ENCODE results near the gene MYO16. TPM values are rescaled to one million over a fixed set of nuclear protein-coding genes. Genes with fewer than 3 reads are reported as not detected.

MYO16 gene
- total and polyA plus RNA-seq, 4 experiments from 2014 or later, result 0.54 to 14.9 (median 6.3) TPM

- H3K27me3 Mint-ChIP-seq, result no peaks in the 10 kb centered on the region
- no peak overlapping the region for H3K4me3 ChIP-seq (ENCODE audit: low read length in 2 of 2)
- no peak for DNase-seq
- H3K4me1 ChIP-seq (ENCODE audit: insufficient read depth, low read length), result no peaks in the 10 kb centered on the region
- no peaks in the 10 kb centered on the region for H3K4me1 Mint-ChIP-seq
- no peaks in the 10 kb centered on the region for H3K36me3 ChIP-seq (ENCODE audit: insufficient read depth, low read length)
- no peaks in the 10 kb centered on the region for H3K27me3 ChIP-seq (ENCODE audit: insufficient read depth, low read length)
- CTCF ChIA-PET (ENCODE audit: partially characterized antibody), result no interaction called here
- POLR2A ChIA-PET (ENCODE audit: partially characterized antibody), result no interaction called here
- H3K4me3 Mint-ChIP-seq, result no peak overlapping the region
- H3K36me3 Mint-ChIP-seq, result peaks cover 0 to 2% of the 10 kb centered on the region in 2 donors
- no peaks in the 10 kb centered on the region for H3K9me3 Mint-ChIP-seq
- intact Hi-C loops (cut with micrococcal nuclease), result no loop called here
- no peaks in the 10 kb centered on the region for H3K9me3 ChIP-seq (ENCODE audit: control insufficient read depth in 1 of 2, low read length in 2 of 2)
- no peak overlapping the region for H3K27ac Mint-ChIP-seq
- no peak overlapping the region for H3K27ac ChIP-seq (ENCODE audit: low read depth, low read length)
Measured at GRCh38 chr13:109128121-109128520, 498.7 kb downstream of the MYO16 start.

GRCh38 chr13:109130093-109130835, 500.9 kb downstream of the MYO16 start:
- no peak overlapping the region for H3K27ac ChIP-seq (ENCODE audit: low read depth, low read length)
- ChIA-PET CTCF (ENCODE audit: partially characterized antibody) (no interaction called here), POLR2A (ENCODE audit: partially characterized antibody) (interaction anchor here (1.0 kb wide), 1 partner anchor 16 kb away, joined by 3 read pairs; no protein-coding TSS in a partner anchor)
- H3K27me3 ChIP-seq (ENCODE audit: insufficient read depth, low read length), result no peaks in the 10 kb centered on the region
- no peaks in the 10 kb centered on the region for H3K27me3 Mint-ChIP-seq
- H3K27ac Mint-ChIP-seq, result no peak overlapping the region
- H3K9me3 Mint-ChIP-seq, result no peaks in the 10 kb centered on the region
- H3K9me3 ChIP-seq (ENCODE audit: control insufficient read depth in 1 of 2, low read length in 2 of 2), result no peaks in the 10 kb centered on the region
- peaks cover 0 to 2% of the 10 kb centered on the region in 2 donors for H3K36me3 Mint-ChIP-seq
- no peaks in the 10 kb centered on the region for H3K4me1 Mint-ChIP-seq
- intact Hi-C loops (cut with micrococcal nuclease), result no loop called here
- no peaks in the 10 kb centered on the region for H3K36me3 ChIP-seq (ENCODE audit: insufficient read depth, low read length)
- DNase-seq, result no peak
- H3K4me3 ChIP-seq (ENCODE audit: low read length in 2 of 2), result no peak overlapping the region
- H3K4me3 Mint-ChIP-seq, result no peak overlapping the region
- H3K4me1 ChIP-seq (ENCODE audit: insufficient read depth, low read length), result no peaks in the 10 kb centered on the region

GRCh38 chr13:109131698-109132257, 502.4 kb downstream of the MYO16 start:
- intact Hi-C loops (cut with micrococcal nuclease), result no loop called here
- no peaks in the 10 kb centered on the region for H3K4me1 ChIP-seq (ENCODE audit: insufficient read depth, low read length)
- Mint-ChIP-seq H3K27ac (no peak overlapping the region), H3K36me3 (no peaks in the 10 kb centered on the region), H3K27me3 (no peaks in the 10 kb centered on the region), H3K4me3 (no peak overlapping the region), H3K4me1 (no peaks in the 10 kb centered on the region), H3K9me3 (no peaks in the 10 kb centered on the region)
- ChIA-PET POLR2A (ENCODE audit: partially characterized antibody) (no interaction called here), CTCF (ENCODE audit: partially characterized antibody) (no interaction called here)
- H3K4me3 ChIP-seq (ENCODE audit: low read length in 2 of 2), result no peak overlapping the region
- no peak for DNase-seq
- no peak overlapping the region for H3K27ac ChIP-seq (ENCODE audit: low read depth, low read length)
- no peaks in the 10 kb centered on the region for H3K27me3 ChIP-seq (ENCODE audit: insufficient read depth, low read length)
- no peaks in the 10 kb centered on the region for H3K36me3 ChIP-seq (ENCODE audit: insufficient read depth, low read length)
- no peaks in the 10 kb centered on the region for H3K9me3 ChIP-seq (ENCODE audit: control insufficient read depth in 1 of 2, low read length in 2 of 2)

- CTCF ChIA-PET (ENCODE audit: partially characterized antibody), result no interaction called here
- H3K27ac Mint-ChIP-seq, result no peak overlapping the region
Measured at GRCh38 chr13:109135018-109135417, 505.6 kb downstream of the MYO16 start.

GRCh38 chr13:109136873-109137272, 507.5 kb downstream of the MYO16 start:
- H3K4me1 ChIP-seq (ENCODE audit: insufficient read depth, low read length), result no peaks in the 10 kb centered on the region
- H3K36me3 Mint-ChIP-seq, result no peaks in the 10 kb centered on the region
- H3K36me3 ChIP-seq (ENCODE audit: insufficient read depth, low read length), result no peaks in the 10 kb centered on the region
- intact Hi-C loops (cut with micrococcal nuclease), result no loop called here
- POLR2A ChIA-PET (ENCODE audit: partially characterized antibody), result no interaction called here
- no peak overlapping the region for H3K4me3 Mint-ChIP-seq
- no peak overlapping the region for H3K27ac ChIP-seq (ENCODE audit: low read depth, low read length)
- CTCF ChIA-PET (ENCODE audit: partially characterized antibody), result no interaction called here
- H3K27me3 ChIP-seq (ENCODE audit: insufficient read depth, low read length), result no peaks in the 10 kb centered on the region
- H3K27ac Mint-ChIP-seq, result no peak overlapping the region
- no peaks in the 10 kb centered on the region for H3K9me3 ChIP-seq (ENCODE audit: control insufficient read depth in 1 of 2, low read length in 2 of 2)
- no peak for DNase-seq
- no peak overlapping the region for H3K4me3 ChIP-seq (ENCODE audit: low read length in 2 of 2)
- H3K4me1 Mint-ChIP-seq, result no peaks in the 10 kb centered on the region
- H3K9me3 Mint-ChIP-seq, result peaks cover 0 to 1% (median 0%) of the 10 kb centered on the region in 8 donors
- H3K27me3 Mint-ChIP-seq, result peaks cover 7 to 8% of the 10 kb centered on the region in 2 donors

More at GRCh38 chr13:109135018-109135417, 505.6 kb downstream of the MYO16 start:
- Histone ChIP-seq H3K4me1 (ENCODE audit: insufficient read depth, low read length) (no peaks in the 10 kb centered on the region), H3K27ac (ENCODE audit: low read depth, low read length) (no peak overlapping the region), H3K27me3 (ENCODE audit: insufficient read depth, low read length) (no peaks in the 10 kb centered on the region), H3K4me3 (ENCODE audit: low read length in 2 of 2) (no peak overlapping the region), H3K36me3 (ENCODE audit: insufficient read depth, low read length) (no peaks in the 10 kb centered on the region), H3K9me3 (ENCODE audit: control insufficient read depth in 1 of 2, low read length in 2 of 2) (no peaks in the 10 kb centered on the region)
- POLR2A ChIA-PET (ENCODE audit: partially characterized antibody), result no interaction called here
- no peaks in the 10 kb centered on the region for H3K36me3 Mint-ChIP-seq
- intact Hi-C loops (cut with micrococcal nuclease), result no loop called here
- peaks cover 0 to 1% (median 0%) of the 10 kb centered on the region in 8 donors for H3K9me3 Mint-ChIP-seq
- H3K4me3 Mint-ChIP-seq, result no peak overlapping the region
- no peak for DNase-seq
- peaks cover 4 to 6% of the 10 kb centered on the region in 2 donors for H3K27me3 Mint-ChIP-seq
- H3K4me1 Mint-ChIP-seq, result no peaks in the 10 kb centered on the region

- no peaks in the 10 kb centered on the region for H3K36me3 Mint-ChIP-seq
- ChIA-PET CTCF (ENCODE audit: partially characterized antibody) (no interaction called here), POLR2A (ENCODE audit: partially characterized antibody) (no interaction called here)
- H3K27me3 Mint-ChIP-seq, result peaks cover 12 to 17% of the 10 kb centered on the region in 2 donors
- H3K9me3 Mint-ChIP-seq, result peaks cover 0 to 1% (median 0%) of the 10 kb centered on the region in 8 donors
- H3K27ac ChIP-seq (ENCODE audit: low read depth, low read length), result no peak overlapping the region
- no peaks in the 10 kb centered on the region for H3K4me1 ChIP-seq (ENCODE audit: insufficient read depth, low read length)
- no peaks in the 10 kb centered on the region for H3K27me3 ChIP-seq (ENCODE audit: insufficient read depth, low read length)
- no peaks in the 10 kb centered on the region for H3K4me1 Mint-ChIP-seq
- H3K36me3 ChIP-seq (ENCODE audit: insufficient read depth, low read length), result no peaks in the 10 kb centered on the region
- DNase-seq, result no peak
- H3K27ac Mint-ChIP-seq, result no peak overlapping the region
- no peak overlapping the region for H3K4me3 Mint-ChIP-seq
- no peaks in the 10 kb centered on the region for H3K9me3 ChIP-seq (ENCODE audit: control insufficient read depth in 1 of 2, low read length in 2 of 2)
- intact Hi-C loops (cut with micrococcal nuclease), result no loop called here
- no peak overlapping the region for H3K4me3 ChIP-seq (ENCODE audit: low read length in 2 of 2)
Measured at GRCh38 chr13:109139346-109139745, 509.9 kb downstream of the MYO16 start.

- Histone ChIP-seq H3K36me3 (ENCODE audit: insufficient read depth, low read length) (no peaks in the 10 kb centered on the region), H3K4me3 (ENCODE audit: low read length in 2 of 2) (no peak overlapping the region), H3K27me3 (ENCODE audit: insufficient read depth, low read length) (no peaks in the 10 kb centered on the region), H3K27ac (ENCODE audit: low read depth, low read length) (no peak overlapping the region), H3K9me3 (ENCODE audit: control insufficient read depth in 1 of 2, low read length in 2 of 2) (no peaks in the 10 kb centered on the region), H3K4me1 (ENCODE audit: insufficient read depth, low read length) (no peaks in the 10 kb centered on the region)
- no peak for DNase-seq
- H3K4me1 Mint-ChIP-seq, result no peaks in the 10 kb centered on the region
- H3K4me3 Mint-ChIP-seq, result no peak overlapping the region
- intact Hi-C loops (cut with micrococcal nuclease), result no loop called here
- peaks cover 12 to 19% of the 10 kb centered on the region in 2 donors for H3K27me3 Mint-ChIP-seq
- CTCF ChIA-PET (ENCODE audit: partially characterized antibody), result no interaction called here
- H3K36me3 Mint-ChIP-seq, result no peaks in the 10 kb centered on the region
- H3K27ac Mint-ChIP-seq, result no peak overlapping the region
- peaks cover 0 to 1% (median 0%) of the 10 kb centered on the region in 8 donors for H3K9me3 Mint-ChIP-seq
- POLR2A ChIA-PET (ENCODE audit: partially characterized antibody), result no interaction called here
Measured at GRCh38 chr13:109140054-109140453, 510.6 kb downstream of the MYO16 start.

All from CD4-positive, alpha-beta memory T cell (primary cell).